Dermis blood vessel endothelial cell (primary cell): Measurements from ENCODE around the gene ALDOA. TPM values are rescaled to one million over a fixed set of nuclear protein-coding genes. Genes with fewer than 3 reads are reported as not detected.

ENCODE experiments used
- DNase-seq: peaks from one replicate; pipeline ENCODE4 v3.0.0; 2010
- total RNA-seq: library from RNA; depleted of rRNA; stranded (reverse); fragments of >200 nt; gene quantifications from 2 replicates; pipeline ENCODE4 v1.2.3, GENCODE V29; 2014

The ALDOA gene
- total RNA-seq, 1 donor from 2014 or later = 286 TPM

DNA sequence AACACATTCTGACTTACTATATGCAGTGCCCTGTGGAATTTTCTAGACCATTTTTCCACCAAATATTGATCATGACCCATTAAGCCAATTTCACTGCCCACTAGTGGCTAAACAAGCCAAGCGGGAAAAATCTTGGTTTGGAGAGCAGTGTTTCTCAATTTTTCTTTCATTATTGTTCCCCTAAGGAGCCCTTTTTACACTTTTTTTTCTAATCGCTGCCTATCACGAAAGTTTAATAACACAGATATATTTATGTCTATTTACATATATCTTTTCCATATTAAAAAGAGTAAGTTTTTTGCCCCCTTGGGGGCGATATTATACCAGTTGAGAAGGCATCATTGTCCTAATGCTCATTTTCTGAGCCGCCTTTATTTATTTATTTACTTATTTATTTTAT, 23.7 kb upstream of the ALDOA start:
- peak; percentile 68 for DNase-seq

DNA sequence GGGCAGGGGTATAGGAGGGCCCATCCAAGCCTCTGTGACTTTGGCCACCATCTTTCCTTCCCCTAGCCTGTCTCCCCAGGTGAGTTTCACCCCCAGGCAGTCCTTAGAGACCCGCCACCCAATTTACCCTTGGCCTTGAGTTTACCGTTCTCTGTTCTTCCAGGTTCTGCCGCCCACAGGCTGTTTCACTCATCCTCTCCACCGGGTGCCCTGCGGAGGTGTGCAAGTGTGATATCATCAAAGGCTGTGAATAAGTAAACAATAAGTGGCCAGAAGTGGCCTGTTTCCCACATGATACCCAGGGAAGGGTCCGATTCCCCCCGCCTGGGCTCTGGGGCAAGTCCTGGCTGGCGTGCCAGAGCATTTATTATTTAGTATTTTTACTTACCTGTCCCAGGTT, 19.4 kb upstream of the ALDOA start:
- DNase-seq = no peak

DNA sequence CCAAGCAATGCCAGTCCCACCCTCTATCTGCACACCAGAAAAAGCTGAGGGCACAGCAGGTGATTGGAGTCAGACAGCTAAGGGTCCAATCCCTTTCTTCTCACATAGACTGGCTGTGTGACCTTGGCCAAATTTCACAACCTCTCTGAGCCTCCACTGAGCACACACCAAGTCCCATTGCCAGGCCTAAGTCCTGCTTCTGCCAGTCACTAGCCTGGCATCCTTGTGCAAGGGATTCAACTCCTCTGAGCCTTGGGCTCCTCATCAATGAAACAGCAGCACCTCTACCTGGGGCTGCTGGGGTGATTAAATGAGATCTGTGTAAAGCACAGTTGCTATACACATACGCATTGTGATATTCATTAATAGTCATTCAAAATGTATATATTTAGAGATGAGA, 19.0 kb upstream of the ALDOA start:
- DNase-seq = no peak

DNA sequence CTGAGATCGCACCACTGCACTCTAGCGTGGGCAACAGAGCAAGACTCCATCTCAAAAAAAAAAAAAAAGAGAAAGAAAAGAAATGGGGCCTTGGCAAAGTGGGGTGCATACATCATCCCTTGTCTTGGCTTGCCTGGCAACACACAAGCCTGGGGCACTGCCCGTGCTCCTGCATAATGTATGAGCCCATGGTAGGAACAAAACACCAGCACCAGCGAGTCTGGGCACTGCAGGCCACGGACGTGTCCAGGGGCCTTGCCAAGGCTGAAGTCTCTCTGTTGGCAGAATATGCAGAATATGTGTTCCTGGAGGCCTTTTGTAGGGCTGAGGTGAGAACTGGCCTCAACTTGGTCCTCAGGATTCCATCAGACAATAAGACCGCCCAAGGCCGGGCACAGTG, 15.7 kb upstream of the ALDOA start:
- no peak for DNase-seq

- DNase-seq = peak; percentile 85
Observed at GRCh38 chr16:30051518-30051917, 14.0 kb upstream of the ALDOA start.

GRCh38 chr16:30052671-30053372, 12.7 kb upstream of the ALDOA start:
- peak; percentile 95 for DNase-seq

DNA sequence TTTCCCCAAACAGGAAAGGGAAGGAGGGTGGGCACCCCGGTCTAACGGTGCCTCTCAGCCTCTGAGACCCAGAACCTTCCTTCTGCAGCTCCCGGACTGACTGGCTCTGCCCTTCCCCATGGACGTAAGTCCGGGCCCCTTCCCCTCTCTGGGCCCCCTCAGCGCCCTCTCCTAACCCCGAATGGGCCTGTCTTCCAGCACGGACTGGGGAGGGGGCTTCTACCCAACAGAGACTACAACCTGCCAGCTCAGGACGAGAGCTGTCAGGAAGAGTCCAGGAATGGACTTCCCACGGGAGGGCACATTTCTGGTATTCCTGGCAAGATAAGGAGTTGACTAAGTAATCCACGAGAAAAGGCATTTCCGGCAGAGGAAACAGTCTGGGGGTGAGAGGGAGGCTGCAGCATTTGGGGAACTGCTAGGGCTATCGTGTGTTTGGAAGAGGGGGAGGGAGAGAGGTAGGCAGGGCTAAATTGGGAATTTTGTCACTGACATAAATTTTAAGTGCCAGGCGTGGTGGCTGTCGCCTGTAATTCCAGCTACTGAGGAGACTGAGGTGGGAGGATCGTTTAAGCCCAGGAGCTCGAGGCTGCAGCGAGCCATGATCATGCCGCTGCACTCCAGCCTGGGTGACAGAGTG, 12.1 kb upstream of the ALDOA start:
- peak; percentile 71 for DNase-seq

DNA sequence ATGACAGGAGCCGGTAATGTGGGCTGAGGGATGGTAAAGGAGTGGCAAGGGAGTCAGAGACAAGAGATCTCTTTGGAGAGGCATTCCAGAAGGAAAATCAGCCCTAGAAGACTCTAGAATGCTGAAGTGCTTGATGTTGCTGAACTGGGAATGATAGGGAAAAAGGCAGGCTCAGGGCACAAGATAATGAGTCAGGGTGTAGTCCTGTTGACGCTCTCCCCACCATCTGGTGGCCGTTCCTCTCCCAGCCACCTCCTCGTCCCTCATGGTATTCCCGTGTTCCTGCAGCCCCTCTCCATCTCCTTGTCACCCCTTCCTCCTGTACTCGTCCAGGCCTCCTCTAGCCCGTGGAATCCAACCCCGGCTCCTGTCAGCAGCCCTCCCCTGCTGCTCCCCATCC, 11.1 kb upstream of the ALDOA start:
- peak; percentile 23 for DNase-seq

GRCh38 chr16:30054959-30055553, 10.5 kb upstream of the ALDOA start:
- DNase-seq = peak; percentile 61

- DNase-seq = no peak
Observed at GRCh38 chr16:30060346-30060745, 5.2 kb upstream of the ALDOA start.

DNA sequence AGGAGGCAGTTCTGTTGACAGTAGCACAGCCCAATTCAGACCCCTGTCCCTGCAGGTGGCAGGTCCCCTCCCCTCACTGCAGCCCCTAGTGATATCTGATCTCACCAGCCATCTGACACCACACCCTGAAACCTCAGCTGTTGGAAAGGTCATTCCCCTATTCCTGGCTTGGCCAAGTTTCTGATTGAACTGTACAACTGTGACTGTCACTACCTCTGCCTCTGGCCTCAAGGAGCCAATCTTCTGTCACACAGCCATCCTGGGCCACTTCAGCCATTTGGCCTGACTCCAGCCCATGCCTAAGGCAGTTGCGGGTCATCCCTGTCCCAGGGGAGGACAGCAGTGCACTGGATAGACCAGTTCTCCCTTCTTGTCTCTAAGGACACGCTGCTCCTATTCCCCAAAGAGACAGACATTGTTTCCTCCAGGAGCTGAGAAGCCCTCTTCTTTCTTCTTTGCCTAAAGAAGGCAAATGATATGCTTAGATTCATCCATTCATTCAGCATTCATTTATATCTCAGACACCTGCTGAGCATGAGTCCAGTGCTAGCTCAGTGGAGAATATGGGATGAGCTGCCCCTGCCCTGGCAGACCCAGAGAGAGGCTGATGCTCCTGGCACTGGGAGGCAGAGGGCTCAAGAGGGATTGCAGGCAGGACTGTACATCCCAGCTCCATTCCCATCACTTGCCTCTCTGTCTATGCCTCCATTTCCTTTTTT, 4.6 kb upstream of the ALDOA start:
- DNase-seq = no peak

- no peak for DNase-seq
Observed at GRCh38 chr16:30063278-30063892, 2.2 kb upstream of the ALDOA start.

GRCh38 chr16:30063893-30064728, 1.4 kb upstream of the ALDOA start:
- peak; percentile 55 for DNase-seq

GRCh38 chr16:30064729-30065101, 845 bp upstream of the ALDOA start:
- no peak for DNase-seq

DNA sequence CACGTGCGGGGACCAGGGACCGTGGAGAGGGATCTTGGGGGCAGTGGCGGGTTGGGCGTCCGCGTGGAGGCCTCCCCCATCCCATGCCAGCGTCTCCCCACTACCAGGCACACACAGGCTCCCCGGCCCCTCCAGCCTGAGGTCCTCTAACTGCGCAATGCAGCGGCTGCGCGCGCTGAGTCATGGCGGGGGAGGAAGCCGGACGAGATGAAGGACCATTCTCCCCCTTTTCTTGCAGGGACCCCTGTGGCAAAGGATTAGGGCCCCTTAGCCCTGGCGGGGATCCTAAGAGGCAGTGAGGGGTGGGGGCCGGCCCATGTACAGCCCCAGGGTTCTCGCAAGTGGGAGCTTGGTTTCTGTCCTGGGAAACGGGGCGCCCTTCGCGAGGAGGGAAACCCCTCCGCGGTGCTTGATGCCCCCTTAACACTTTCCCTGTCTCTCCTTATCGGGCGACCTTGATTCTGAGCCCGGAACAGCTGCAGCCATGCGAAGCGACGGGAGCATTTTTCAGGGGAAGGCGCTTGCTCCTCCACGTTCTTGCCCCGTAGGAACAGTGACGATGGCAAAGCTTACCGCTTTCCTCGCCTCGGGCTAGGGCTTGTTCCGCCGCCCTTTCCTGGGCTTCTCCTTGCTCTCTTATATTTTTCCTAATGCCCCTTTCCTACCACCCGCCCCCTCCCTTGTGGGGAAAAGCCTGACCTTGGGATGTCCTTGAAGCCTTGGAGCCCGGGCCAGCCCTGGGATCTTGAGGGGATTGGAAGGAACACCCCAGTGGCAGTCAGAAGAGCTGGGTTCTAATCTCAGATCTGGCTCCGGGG, 592 bp downstream of the ALDOA start:
- peak; percentile 71 for DNase-seq

DNA sequence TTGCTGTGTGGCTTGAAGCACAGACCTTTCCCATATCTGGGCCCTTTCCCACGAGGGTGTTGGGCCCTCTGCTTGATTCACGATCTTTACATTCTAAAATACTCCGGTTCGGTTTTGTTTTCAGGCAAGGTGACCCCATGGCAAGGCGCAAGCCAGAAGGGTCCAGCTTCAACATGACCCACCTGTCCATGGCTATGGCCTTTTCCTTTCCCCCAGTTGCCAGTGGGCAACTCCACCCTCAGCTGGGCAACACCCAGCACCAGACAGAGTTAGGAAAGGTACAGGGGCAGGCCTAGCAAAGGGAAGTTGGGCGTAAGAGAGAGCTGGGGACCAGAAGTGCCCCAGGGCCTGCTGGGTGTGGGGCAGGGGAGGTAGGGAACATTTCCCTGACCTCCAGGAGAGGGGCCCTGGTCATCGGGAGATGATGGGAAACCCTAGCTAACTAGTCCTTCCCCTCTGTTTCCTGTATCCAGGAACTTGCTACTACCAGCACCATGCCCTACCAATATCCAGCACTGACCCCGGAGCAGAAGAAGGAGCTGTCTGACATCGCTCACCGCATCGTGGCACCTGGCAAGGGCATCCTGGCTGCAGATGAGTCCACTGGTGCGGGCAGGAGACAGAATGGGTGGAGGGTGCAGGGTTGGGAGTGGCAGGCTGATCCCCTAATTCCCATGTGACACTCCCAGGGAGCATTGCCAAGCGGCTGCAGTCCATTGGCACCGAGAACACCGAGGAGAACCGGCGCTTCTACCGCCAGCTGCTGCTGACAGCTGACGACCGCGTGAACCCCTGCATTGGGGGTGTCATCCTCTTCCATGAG, 1.4 kb downstream of the ALDOA start:
- peak; percentile 16 for DNase-seq

- no peak for DNase-seq
Observed at GRCh38 chr16:30067584-30067916, 2.0 kb downstream of the ALDOA start.

GRCh38 chr16:30068333-30068732, 2.8 kb downstream of the ALDOA start:
- no peak for DNase-seq

DNA sequence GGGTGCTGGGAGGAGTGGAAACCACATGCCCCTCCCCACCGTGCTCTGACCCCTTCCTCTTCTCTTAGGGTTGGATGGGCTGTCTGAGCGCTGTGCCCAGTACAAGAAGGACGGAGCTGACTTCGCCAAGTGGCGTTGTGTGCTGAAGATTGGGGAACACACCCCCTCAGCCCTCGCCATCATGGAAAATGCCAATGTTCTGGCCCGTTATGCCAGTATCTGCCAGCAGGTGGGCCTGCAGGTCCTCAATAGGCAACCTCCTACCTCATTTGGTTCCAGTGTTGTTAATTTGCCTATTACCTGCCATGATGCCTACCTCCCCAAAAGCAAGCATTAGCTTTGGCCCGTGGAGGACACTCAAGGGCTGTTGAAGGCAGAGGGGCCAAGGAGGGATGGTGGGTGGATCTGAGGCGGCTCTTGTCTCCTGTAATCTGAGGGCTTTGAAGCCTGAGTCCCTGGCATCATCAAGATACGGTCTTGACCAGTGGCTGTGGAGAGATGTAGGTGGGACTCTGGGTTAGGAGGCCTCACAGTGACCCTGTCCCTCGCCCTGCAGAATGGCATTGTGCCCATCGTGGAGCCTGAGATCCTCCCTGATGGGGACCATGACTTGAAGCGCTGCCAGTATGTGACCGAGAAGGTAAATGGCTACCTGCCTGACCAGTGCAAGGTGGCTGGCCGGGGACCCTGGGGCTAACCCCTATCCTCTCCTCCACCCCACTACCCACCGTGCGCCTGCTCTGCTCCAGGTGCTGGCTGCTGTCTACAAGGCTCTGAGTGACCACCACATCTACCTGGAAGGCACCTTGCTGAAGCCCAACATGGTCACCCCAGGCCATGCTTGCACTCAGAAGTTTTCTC, 3.4 kb downstream of the ALDOA start:
- DNase-seq = peak; percentile 65
